GM13977 (cell line): ENCODE data around the gene RING1.

Experiments
- DNase-seq: peaks from one replicate; pipeline ENCODE4 v3.0.0; 2012; ENCODE audit warnings: low spot score
- in situ Hi-C: fragments of 300-500 bp; cut with MboI; formaldehyde crosslinking; loops from one replicate; pipeline ENCODE4 v1.12.0; 2022; ENCODE audit warnings: low sequenced_read_pairs, low pct_unique_long_range_greater_than_20kb, mixed read lengths, inconsistent platforms; ENCODE audit not compliant: unreplicated experiment
- TF ChIP-seq, protein P1 (sequence below): IDR thresholded peaks from 2 replicates; pipeline ENCODE4 v1.5.1; 2012; ENCODE audit warnings: mild to moderate bottlenecking, control low read depth; ENCODE audit not compliant: insufficient read depth; ENCODE audit errors: extremely low read depth, missing control alignments

The RING1 gene

DNA sequence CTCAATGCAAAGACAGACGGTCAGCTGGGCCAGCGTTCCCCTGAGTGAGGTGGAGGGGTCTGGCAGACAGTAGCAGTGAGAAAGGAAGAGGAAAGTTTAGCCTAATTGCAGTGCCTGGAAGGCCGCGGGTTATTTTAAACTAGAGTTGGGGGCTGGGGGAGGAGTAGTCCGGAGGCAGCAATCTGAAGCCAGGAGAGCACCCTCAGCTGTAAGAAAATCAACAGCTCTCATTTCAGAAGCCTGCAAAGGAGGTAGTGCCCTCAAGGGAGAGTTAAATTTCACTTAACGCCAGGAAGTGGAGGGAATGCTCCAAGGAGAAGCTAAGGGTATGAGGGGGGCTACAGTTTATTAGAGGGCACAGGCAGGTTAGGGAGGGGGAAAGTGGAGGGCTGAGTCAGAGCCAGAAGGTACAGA, 26.9 kb downstream of the RING1 start:
- TF ChIP-seq, protein P1, sequence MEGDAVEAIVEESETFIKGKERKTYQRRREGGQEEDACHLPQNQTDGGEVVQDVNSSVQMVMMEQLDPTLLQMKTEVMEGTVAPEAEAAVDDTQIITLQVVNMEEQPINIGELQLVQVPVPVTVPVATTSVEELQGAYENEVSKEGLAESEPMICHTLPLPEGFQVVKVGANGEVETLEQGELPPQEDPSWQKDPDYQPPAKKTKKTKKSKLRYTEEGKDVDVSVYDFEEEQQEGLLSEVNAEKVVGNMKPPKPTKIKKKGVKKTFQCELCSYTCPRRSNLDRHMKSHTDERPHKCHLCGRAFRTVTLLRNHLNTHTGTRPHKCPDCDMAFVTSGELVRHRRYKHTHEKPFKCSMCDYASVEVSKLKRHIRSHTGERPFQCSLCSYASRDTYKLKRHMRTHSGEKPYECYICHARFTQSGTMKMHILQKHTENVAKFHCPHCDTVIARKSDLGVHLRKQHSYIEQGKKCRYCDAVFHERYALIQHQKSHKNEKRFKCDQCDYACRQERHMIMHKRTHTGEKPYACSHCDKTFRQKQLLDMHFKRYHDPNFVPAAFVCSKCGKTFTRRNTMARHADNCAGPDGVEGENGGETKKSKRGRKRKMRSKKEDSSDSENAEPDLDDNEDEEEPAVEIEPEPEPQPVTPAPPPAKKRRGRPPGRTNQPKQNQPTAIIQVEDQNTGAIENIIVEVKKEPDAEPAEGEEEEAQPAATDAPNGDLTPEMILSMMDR, result no peak
- no peak for DNase-seq
- in situ Hi-C loops, result no loop called here

DNA sequence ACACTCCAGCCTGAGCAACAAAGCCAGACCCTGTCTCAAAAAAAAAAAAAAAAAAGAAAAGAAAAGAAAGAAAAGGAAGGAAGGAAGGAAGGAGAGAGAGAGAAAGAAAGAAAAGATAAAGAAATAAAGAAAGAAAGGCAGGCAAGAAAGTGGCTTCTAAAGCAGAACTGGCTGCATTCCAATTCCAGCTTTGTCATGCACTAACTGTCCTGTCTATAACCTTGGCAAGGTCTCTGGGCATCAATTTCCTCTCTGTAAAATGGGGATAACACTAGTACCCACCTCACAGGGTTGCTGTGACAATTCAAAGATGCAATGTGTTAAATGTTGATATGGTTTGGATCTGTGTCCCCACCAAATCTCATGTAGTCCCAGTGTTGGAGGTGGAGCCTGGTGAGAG, 28.0 kb downstream of the RING1 start:
- DNase-seq, result no peak
- in situ Hi-C loops, result no loop called here
- TF ChIP-seq, protein P1, result no peak

DNA sequence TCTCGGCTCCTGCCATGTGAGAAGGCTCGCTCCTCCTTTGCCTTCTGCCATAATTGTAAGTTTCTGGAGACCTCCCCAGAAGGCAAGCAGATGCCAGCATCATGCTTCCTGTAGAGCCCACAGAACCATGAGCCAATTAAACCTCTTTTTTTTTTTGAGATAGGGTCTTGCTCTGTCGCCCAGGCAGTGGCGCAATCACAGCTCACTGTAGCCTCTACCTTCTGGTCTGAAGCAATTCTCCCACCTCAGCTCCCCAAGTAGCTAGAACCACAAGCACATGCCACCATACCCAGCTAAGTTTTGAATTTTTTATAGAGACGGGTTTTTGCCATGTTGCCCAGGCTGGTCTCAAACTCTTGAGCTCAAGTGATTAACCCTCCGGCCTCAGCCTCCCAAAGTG, 28.6 kb downstream of the RING1 start:
- no peak for DNase-seq
- TF ChIP-seq, protein P1, result no peak
- in situ Hi-C loops, result no loop called here

DNA sequence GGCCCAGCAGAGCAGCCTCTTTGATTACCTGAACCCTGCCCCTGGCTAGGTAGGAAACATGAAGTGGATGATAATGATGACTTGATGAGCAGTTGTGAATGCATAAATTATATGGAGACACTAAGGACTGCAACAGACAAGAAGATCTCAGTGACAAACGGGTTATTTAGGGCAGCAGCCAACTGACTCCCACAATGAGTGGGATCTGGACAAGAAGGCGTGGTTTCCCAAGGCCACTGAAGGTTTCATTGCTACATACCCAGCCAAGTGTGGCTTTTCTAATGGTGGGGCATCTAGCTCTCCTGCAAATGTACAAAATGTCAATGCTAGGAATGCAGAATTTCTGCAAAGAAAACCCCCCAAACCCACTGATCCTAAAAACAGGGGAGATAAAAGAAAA, 29.4 kb downstream of the RING1 start:
- in situ Hi-C loops, result no loop called here
- no peak for DNase-seq
- TF ChIP-seq, protein P1, result no peak

DNA sequence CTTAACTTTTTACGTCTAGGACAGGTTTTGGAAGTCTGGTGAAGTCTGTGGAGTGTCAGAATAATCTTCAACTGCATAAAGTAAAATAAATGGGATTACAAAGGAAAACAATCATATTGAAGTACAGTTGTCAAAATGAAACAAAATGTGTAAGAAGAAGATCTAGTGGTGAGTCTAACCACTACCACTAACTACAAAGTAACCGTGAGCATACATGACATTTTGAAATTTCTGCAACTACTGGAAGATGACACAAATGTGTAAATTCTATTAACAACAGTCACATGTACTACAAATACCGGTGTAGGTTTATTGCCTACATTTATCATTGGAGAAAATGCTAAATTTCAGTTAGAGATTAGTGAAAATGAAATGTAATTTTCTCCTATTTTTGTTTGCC, 33.7 kb downstream of the RING1 start:
- in situ Hi-C loops, result loop anchor here (10.0 kb wide), 1 partner anchor 237 kb away; the partner anchor contains the start of gene HLA-DOA
- no peak for DNase-seq
- TF ChIP-seq, protein P1, result no peak

DNA sequence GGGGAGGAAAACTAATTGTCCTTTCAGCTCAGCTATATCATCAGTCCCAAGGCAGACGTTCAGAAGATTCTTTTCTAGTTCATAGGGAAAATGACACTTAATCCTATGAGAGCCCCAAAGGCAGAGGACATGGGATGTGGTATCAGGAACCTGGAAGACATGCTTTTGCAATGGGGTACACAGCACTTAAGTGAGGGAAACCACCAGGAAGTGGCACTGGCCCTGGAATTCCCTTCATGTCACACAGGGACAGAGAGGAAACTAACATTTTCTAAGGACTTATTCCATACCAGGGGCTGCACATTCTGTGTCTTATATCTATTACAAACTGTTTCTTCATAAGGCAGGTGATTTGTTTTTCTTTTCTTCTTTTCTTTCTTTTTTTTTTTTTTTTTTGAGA, 35.2 kb downstream of the RING1 start:
- TF ChIP-seq, protein P1, result no peak
- DNase-seq, result no peak
- in situ Hi-C loops, result loop anchor here (10.0 kb wide), 1 partner anchor 239 kb away; the partner anchor contains the start of gene HLA-DOA

DNA sequence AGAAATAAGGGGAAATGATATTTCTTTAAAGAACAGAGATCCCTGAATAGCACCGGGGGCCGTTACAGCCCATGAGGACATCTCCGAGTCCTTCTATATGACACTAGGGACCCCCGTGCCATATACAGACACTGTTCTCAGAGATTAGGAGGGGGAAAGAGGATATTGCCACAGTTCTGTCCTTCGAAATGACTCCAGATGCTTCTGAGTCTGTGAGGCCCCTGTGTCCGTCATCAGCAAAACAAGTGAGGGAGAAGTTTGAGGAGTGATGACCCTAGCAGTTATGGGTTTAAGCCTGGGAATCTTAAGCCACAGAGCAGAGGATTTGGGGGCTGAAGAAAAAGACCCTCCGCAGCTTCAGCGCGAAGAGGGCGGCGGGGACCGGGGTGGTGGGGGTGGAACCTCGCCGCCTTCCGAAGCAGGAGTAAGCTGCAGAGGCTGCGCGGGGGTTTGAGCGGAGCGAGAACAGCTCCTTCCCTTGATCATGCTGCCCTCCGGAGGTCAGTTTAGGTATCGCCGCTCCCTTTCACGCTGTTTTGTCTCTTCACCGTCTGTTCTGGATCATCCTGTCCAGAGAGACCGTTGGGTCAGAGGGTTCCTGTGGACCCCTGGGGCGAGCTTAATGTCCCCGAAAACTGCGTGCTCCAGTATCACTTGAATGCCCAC, 39.8 kb downstream of the RING1 start:
- in situ Hi-C loops, result loop anchor here (10.0 kb wide), 1 partner anchor 243 kb away; the partner anchor contains the start of gene HLA-DOA
- TF ChIP-seq, protein P1, result peak; percentile 93
- peak; percentile 77 for DNase-seq
